H1 (cell line): Measurements from ENCODE around the gene FAM120C. TPM values are rescaled to one million over a fixed set of nuclear protein-coding genes. Genes with fewer than 3 reads are reported as not detected.

ENCODE experiments used
- CTCF ChIA-PET: fragments of 300-600 bp; sonication (Branson Sonifier 250); formaldehyde crosslinking; loops from one replicate; lab custom pipeline; 2021; ENCODE audit not compliant: partially characterized antibody; lab: Charles Lee
- POLR2A ChIA-PET: fragments of 300-600 bp; sonication (Branson Sonifier 250); formaldehyde crosslinking; loops from one replicate; lab custom pipeline; 2021; ENCODE audit warnings: inconsistent platforms; ENCODE audit not compliant: partially characterized antibody; lab: Charles Lee
- DNase-seq, 2 experiments: peaks; one replicate each; pipeline versions ENCODE4 v3.0.0 to v3.0.0-alpha.2; 2010 to 2022; ENCODE audit warnings: low spot score in 2 of 2, low read depth in 1 of 2, mixed read lengths in 1 of 2
- FAIRE-seq: peaks from 2 replicates; lab custom pipeline; 2011; peaks lifted over from hg19 to GRCh38; lab: Jason Lieb, UNC
- H2AFZ ChIP-seq: 2 replicates; pipeline ENCODE4 v1.8.1; 2012; ENCODE audit warnings: low read length, inconsistent platforms
- H2AK5ac ChIP-seq: 2 replicates; pipeline ENCODE4 v1.6.1; 2013; ENCODE audit warnings: low read depth, low read length
- H2BK120ac ChIP-seq: replicated peaks from 2 replicates; pipeline ENCODE3; 2013; ENCODE audit warnings: low read depth, low read length, inconsistent platforms
- H2BK12ac ChIP-seq: 2 replicates; pipeline ENCODE4 v1.6.1; 2013; ENCODE audit warnings: low read depth, low read length
- H2BK15ac ChIP-seq: 2 replicates; pipeline ENCODE4 v1.6.1; 2013; ENCODE audit warnings: low read length
- H2BK20ac ChIP-seq: 2 replicates; pipeline ENCODE4 v1.6.1; 2013; ENCODE audit warnings: low read length
- H2BK5ac ChIP-seq: 2 replicates; pipeline ENCODE4 v1.6.1; 2013; ENCODE audit warnings: low read depth, low read length
- H3K14ac ChIP-seq: 2 replicates; pipeline ENCODE4 v1.6.1; 2013; ENCODE audit warnings: inconsistent platforms; ENCODE audit not compliant: insufficient read length
- H3K18ac ChIP-seq: 2 replicates; pipeline ENCODE4 v1.6.1; 2013; ENCODE audit warnings: low read length; ENCODE audit errors: extremely low read depth
- H3K23ac ChIP-seq: 2 replicates; pipeline ENCODE4 v1.6.1; 2013; ENCODE audit warnings: inconsistent platforms; ENCODE audit not compliant: insufficient read length
- H3K23me2 ChIP-seq: 2 replicates; pipeline ENCODE4 v1.6.1; 2013; ENCODE audit warnings: low read depth, low read length
- H3K27ac ChIP-seq: 2 replicates; pipeline ENCODE4 v1.6.1; 2011; ENCODE audit warnings: low read depth, low read length, inconsistent platforms
- H3K27me3 ChIP-seq, 4 experiments: replicated peaks in 1 of 4; 1 replicate in 1 of 4; 2 replicates in 3 of 4; pipeline versions ENCODE4 v1.6.1 to v1.8.1; 2011 to 2013; ENCODE audit warnings: low read length in 3 of 4, mild to moderate bottlenecking in 3 of 4, inconsistent platforms in 2 of 4, mixed read lengths in 2 of 4, moderate library complexity in 1 of 4; ENCODE audit not compliant: control insufficient read depth in 3 of 4, insufficient read depth in 3 of 4; ENCODE audit errors: extremely low read depth in 1 of 4
- H3K36me3 ChIP-seq, 4 experiments: 2 replicates each; pipeline versions ENCODE4 v1.6.1 to v1.8.1; 2011 to 2013; ENCODE audit warnings: mild to moderate bottlenecking in 4 of 4, low read length in 3 of 4, moderate library complexity in 2 of 4, control low read depth in 1 of 4, inconsistent platforms in 1 of 4; ENCODE audit not compliant: insufficient read depth in 4 of 4, control insufficient read depth in 2 of 4
- H3K4ac ChIP-seq: replicated peaks from 2 replicates; pipeline ENCODE3; 2013; ENCODE audit warnings: low read length, low read depth, mixed read lengths, inconsistent platforms; ENCODE audit not compliant: insufficient read length
- H3K4me1 ChIP-seq, 4 experiments: replicated peaks in 1 of 4; 1 replicate in 1 of 4; 2 replicates in 3 of 4; pipeline versions ENCODE4 v1.6.1 to v1.8.1; 2011 to 2013; ENCODE audit warnings: low read length in 3 of 4, inconsistent platforms in 2 of 4, mixed read lengths in 1 of 4; ENCODE audit not compliant: insufficient read depth in 4 of 4, control insufficient read depth in 3 of 4
- H3K4me2 ChIP-seq, 2 experiments: 2 replicates each; pipeline versions ENCODE4 v1.6.1 to v1.8.1; 2011 to 2013; ENCODE audit warnings: low read depth in 2 of 2, low read length in 2 of 2, control low read depth in 1 of 2, inconsistent platforms in 1 of 2, mild to moderate bottlenecking in 1 of 2; ENCODE audit not compliant: insufficient read depth in 1 of 2
- H3K4me3 ChIP-seq, 4 experiments: fragments of 200-600, 300-600 bp in 1 of 4; sonication (generic), shearing (Covaris generic), sonication (Bioruptor Twin) in 1 of 4; 2 replicates each; pipeline versions ENCODE4 v1.5.1 to v1.8.1; 2011 to 2016; ENCODE audit warnings: low read length in 4 of 4, low read depth in 3 of 4, control low read depth in 2 of 4, inconsistent platforms in 2 of 4, mild to moderate bottlenecking in 2 of 4, mixed read lengths in 1 of 4, moderate library complexity in 1 of 4; ENCODE audit not compliant: insufficient read depth in 2 of 4; ENCODE audit errors: extremely low read depth in 1 of 4
- H3K56ac ChIP-seq: replicated peaks from 2 replicates; pipeline ENCODE3; 2013; ENCODE audit warnings: low read depth, mild to moderate bottlenecking, mixed read lengths, low read length, inconsistent platforms; ENCODE audit not compliant: insufficient read length
- H3K79me1 ChIP-seq: 2 replicates; pipeline ENCODE4 v1.6.1; 2013; ENCODE audit warnings: low read depth, low read length, control low read depth
- H3K79me2 ChIP-seq, 2 experiments: 2 replicates each; pipeline versions ENCODE4 v1.6.1 to v1.8.1; 2012 to 2013; ENCODE audit warnings: low read length in 2 of 2, mild to moderate bottlenecking in 2 of 2, inconsistent platforms in 1 of 2; ENCODE audit not compliant: insufficient read depth in 2 of 2, control insufficient read depth in 1 of 2
- H3K9ac ChIP-seq, 4 experiments: replicated peaks in 1 of 4; 1 replicate in 1 of 4; 2 replicates in 3 of 4; pipeline versions ENCODE4 v1.6.1 to v1.8.1; 2011 to 2013; ENCODE audit warnings: low read depth in 3 of 4, low read length in 3 of 4, control low read depth in 2 of 4, mild to moderate bottlenecking in 2 of 4, moderate library complexity in 2 of 4, inconsistent platforms in 1 of 4; ENCODE audit errors: extremely low read depth in 1 of 4
- H3K9me3 ChIP-seq, 2 experiments: 2 replicates each; pipeline versions ENCODE4 v1.6.1 to v1.8.1; 2012 to 2013; ENCODE audit warnings: mild to moderate bottlenecking in 2 of 2, moderate library complexity in 2 of 2, control low read depth in 1 of 2, inconsistent platforms in 1 of 2, low read depth in 1 of 2, low read length in 1 of 2, mixed read lengths in 1 of 2; ENCODE audit not compliant: insufficient read depth in 2 of 2
- H4K20me1 ChIP-seq, 2 experiments: replicated peaks in 1 of 2; 2 replicates each; pipeline versions ENCODE3 to v1.8.1; 2011 to 2013; ENCODE audit warnings: inconsistent platforms in 2 of 2, low read length in 2 of 2, mild to moderate bottlenecking in 1 of 2; ENCODE audit not compliant: insufficient read depth in 2 of 2, control insufficient read depth in 1 of 2
- H4K5ac ChIP-seq: 2 replicates; pipeline ENCODE4 v1.6.1; 2013; ENCODE audit warnings: low read length, low read depth, mixed read lengths, inconsistent platforms; ENCODE audit not compliant: insufficient read length
- H4K8ac ChIP-seq: 2 replicates; pipeline ENCODE4 v1.8.0; 2013; ENCODE audit warnings: mild to moderate bottlenecking, moderate library complexity, low read length, inconsistent platforms; ENCODE audit not compliant: insufficient read depth; ENCODE audit errors: extremely low read depth
- H4K91ac ChIP-seq: replicated peaks from 2 replicates; pipeline ENCODE3; 2013; ENCODE audit warnings: low read length, mixed read lengths, inconsistent platforms; ENCODE audit not compliant: insufficient read length
- EZH2 ChIP-seq: fragments of 200-600 bp; sonication (generic); IDR thresholded peaks from 2 replicates; pipeline ENCODE4 v1.7.1; 2012; ENCODE audit warnings: low read depth, mild to moderate bottlenecking, moderate library complexity, low read length, inconsistent platforms; ENCODE audit not compliant: severe bottlenecking
- GTF2F1 ChIP-seq: IDR thresholded peaks from 2 replicates; pipeline ENCODE4 v1.6.1; 2012; ENCODE audit warnings: low read depth, low read length, improper control_type of control experiment, borderline replicate concordance
- MAFK ChIP-seq: IDR thresholded peaks from 2 replicates; pipeline ENCODE4 v1.6.1; 2012; ENCODE audit warnings: low read depth, mild to moderate bottlenecking, improper control_type of control experiment, low read length
- RNF2 ChIP-seq: fragments of 200-900, 300-1000 bp; sonication (generic); IDR thresholded peaks from 2 replicates; pipeline ENCODE4 v1.7.1; 2016; ENCODE audit warnings: borderline replicate concordance, low read depth, mild to moderate bottlenecking, antibody characterized with exemption, low read length; ENCODE audit not compliant: poor library complexity, severe bottlenecking; ENCODE audit errors: missing control alignments
- SIRT6 ChIP-seq: IDR thresholded peaks from one replicate; pipeline ENCODE4 v1.7.1; 2012; ENCODE audit warnings: low read length, inconsistent platforms
- SUZ12 ChIP-seq: fragments of 200-600 bp; sonication (generic); IDR thresholded peaks from 2 replicates; pipeline ENCODE4 v1.6.1; 2012; ENCODE audit warnings: mild to moderate bottlenecking, inconsistent platforms, low read length, moderate library complexity, mixed read lengths
- TBP ChIP-seq: IDR thresholded peaks from 2 replicates; pipeline ENCODE4 v1.6.1; 2011; ENCODE audit warnings: low read depth, low read length, improper control_type of control experiment
- WGBS, 2 experiments: shearing (Covaris generic) in 1 of 2; methylation state at CpG; one replicate each; pipeline versions ENCODE4 v1.1.6 to v1.1.7; 2013 to 2015; ENCODE audit warnings: low lambda C conversion rate in 2 of 2, mixed read lengths in 2 of 2, inconsistent platforms in 1 of 2, low coverage in 1 of 2, missing lambda C conversion rate in 1 of 2; ENCODE audit not compliant: insufficient replicate concordance in 2 of 2, insufficient coverage in 1 of 2, insufficient read length in 1 of 2; ENCODE audit errors: extremely low coverage in 1 of 2, missing lambda C conversion rate in 1 of 2; 5-methylcytosine and 5-hydroxymethylcytosine counted together
- polyA plus RNA-seq, 7 experiments: library from polyadenylated mRNA; depleted of rRNA in 3 of 7; stranded (reverse) in 5 of 7; unstranded in 2 of 7; fragments of >200 nt in 5 of 7; fragments of 200-250 nt in 2 of 7; gene quantifications; 1 replicate in 5 of 7; 2 replicates in 1 of 7; 4 replicates in 1 of 7; pipeline versions ENCODE4 v1.2.1 to v1.2.3, GENCODE V29; 2011 to 2013; ENCODE audit warnings: missing spikeins in 2 of 7, mixed read lengths in 2 of 7
- total RNA-seq: library from RNA; stranded (reverse); fragmentation: NEBNext Ultra II Directional; extraction: Animal tissue kit (Norgen Biotek cat#: 25700); gene quantifications from 2 replicates; pipeline ENCODE4 v1.2.1, GENCODE V29; 2021

Gene FAM120C
- total and polyA plus RNA-seq, 2 of the 8 experiments (the other 6 are each of a cell fraction or from before 2014, with no cell fraction given), result 4.4 to 8.1 TPM

GRCh38 chrX:54198262-54198661, 15.2 kb upstream of the FAM120C start:
- no peak overlapping the region for H2AFZ ChIP-seq
- no peak overlapping the region for H2BK120ac ChIP-seq
- H2BK15ac ChIP-seq, result no peak overlapping the region
- H2BK5ac ChIP-seq, result no peak overlapping the region
- no peak overlapping the region for H2AK5ac ChIP-seq
- FAIRE-seq (no peak), DNase-seq (no peak)
- H3K27me3 ChIP-seq, result no peaks in the 10 kb centered on the region
- H2BK12ac ChIP-seq, result no peak overlapping the region
- no peak overlapping the region for H3K18ac ChIP-seq
- H3K23ac ChIP-seq, result no peak overlapping the region
- no peak overlapping the region for H2BK20ac ChIP-seq
- TF ChIP-seq SUZ12, result no peak
- no peak for TF ChIP-seq EZH2
- TF ChIP-seq TBP, result no peak
- TF ChIP-seq RNF2, result no peak
- TF ChIP-seq MAFK, result no peak
- TF ChIP-seq SIRT6, result no peak
- no peak for TF ChIP-seq GTF2F1
- no peaks in the 10 kb centered on the region for H3K9me3 ChIP-seq
- no peak overlapping the region for H4K5ac ChIP-seq
- POLR2A ChIA-PET, result no interaction called here
- H3K56ac ChIP-seq, result no peak overlapping the region
- no peak overlapping the region for H3K27ac ChIP-seq
- H4K91ac ChIP-seq, result no peak overlapping the region
- no peak overlapping the region for H3K4ac ChIP-seq
- H3K36me3 ChIP-seq, result peaks cover 0 to 3% (median 0%) of the 10 kb centered on the region in 4 experiments; a peak in 1 of 8 replicates
- no peaks in the 10 kb centered on the region for H3K4me1 ChIP-seq
- CTCF ChIA-PET, result no interaction called here
- no peak overlapping the region for H3K14ac ChIP-seq
- no peak overlapping the region for H3K4me2 ChIP-seq
- no peaks in the 10 kb centered on the region for H3K79me2 ChIP-seq
- WGBS, 2 experiments, result 56% methylated on average over 5 of the region's 6 CpGs; no CpG with 5 or more reads in 1 of the 2 experiments
- H3K79me1 ChIP-seq, result no peaks in the 10 kb centered on the region
- H4K20me1 ChIP-seq, result no peaks in the 10 kb centered on the region
- no peak overlapping the region for H3K9ac ChIP-seq
- no peak overlapping the region for H4K8ac ChIP-seq
- H3K23me2 ChIP-seq, result no peaks in the 10 kb centered on the region
- no peak overlapping the region for H3K4me3 ChIP-seq
